ENCODE results near the gene CMSS1.

DNA sequence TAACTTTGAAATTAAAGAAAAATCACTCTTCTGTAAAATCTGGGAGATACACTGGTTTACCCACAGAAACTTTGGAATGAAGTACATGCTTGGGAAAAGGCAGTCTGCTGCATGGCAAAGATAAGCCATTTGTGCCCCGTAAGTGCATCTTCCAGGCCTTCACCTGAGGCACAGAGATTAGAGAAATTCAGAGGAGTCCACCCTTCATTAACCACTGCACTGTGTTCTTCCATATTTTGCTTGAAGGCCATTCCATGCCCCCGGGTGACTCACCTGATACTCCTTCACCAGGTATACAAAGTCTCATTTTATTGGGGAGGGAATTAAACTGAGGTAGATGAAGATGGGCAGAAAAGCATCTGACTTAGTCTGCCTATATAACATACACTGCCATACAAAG is 53.0 kb downstream of the CMSS1 start:
- TF ChIP-seq, protein P1, sequence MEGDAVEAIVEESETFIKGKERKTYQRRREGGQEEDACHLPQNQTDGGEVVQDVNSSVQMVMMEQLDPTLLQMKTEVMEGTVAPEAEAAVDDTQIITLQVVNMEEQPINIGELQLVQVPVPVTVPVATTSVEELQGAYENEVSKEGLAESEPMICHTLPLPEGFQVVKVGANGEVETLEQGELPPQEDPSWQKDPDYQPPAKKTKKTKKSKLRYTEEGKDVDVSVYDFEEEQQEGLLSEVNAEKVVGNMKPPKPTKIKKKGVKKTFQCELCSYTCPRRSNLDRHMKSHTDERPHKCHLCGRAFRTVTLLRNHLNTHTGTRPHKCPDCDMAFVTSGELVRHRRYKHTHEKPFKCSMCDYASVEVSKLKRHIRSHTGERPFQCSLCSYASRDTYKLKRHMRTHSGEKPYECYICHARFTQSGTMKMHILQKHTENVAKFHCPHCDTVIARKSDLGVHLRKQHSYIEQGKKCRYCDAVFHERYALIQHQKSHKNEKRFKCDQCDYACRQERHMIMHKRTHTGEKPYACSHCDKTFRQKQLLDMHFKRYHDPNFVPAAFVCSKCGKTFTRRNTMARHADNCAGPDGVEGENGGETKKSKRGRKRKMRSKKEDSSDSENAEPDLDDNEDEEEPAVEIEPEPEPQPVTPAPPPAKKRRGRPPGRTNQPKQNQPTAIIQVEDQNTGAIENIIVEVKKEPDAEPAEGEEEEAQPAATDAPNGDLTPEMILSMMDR (conservative IDR thresholded peaks at IDR 0.05): no peak
- no peak for TF ChIP-seq ZFX (IDR thresholded peaks at IDR 0.05)

Measured in C4-2B (cell line).